A673 (cell line): ENCODE data around the gene RELN. TPM values are rescaled to one million over a fixed set of nuclear protein-coding genes. Genes with fewer than 3 reads are reported as not detected.
"Not testable (repeated sequence)": the region's sequence is repeated elsewhere in the genome, so short reads cannot be mapped to it uniquely, and the experiment has no call there.

ENCODE experiments used
- BruUV-seq: library from RNA; stranded (reverse); fragments of 400-500 nt; replicated peaks from 2 replicates; lab custom pipeline; 2021; lab: Mats Ljungman, UMichigan
- CTCF ChIA-PET: fragments of 300-600 bp; sonication (Branson Sonifier 250); formaldehyde crosslinking; loops from one replicate; lab custom pipeline; 2022; ENCODE audit warnings: antibody characterized with exemption; lab: Charles Lee
- POLR2A ChIA-PET: fragments of 300-600 bp; sonication (Branson Sonifier 250); formaldehyde crosslinking; loops from one replicate; lab custom pipeline; 2022; ENCODE audit warnings: antibody characterized with exemption; ENCODE audit not compliant: low non-redundant PET; lab: Charles Lee
- DNase-seq: peaks from one replicate; pipeline ENCODE4 v3.0.0-alpha.2; 2015; ENCODE audit warnings: low spot score
- H3K27ac ChIP-seq: fragments of 200-600 bp; sonication (generic); 2 replicates; pipeline ENCODE4 v1.5.1; 2016; ENCODE audit warnings: mixed run types, low read depth, mild to moderate bottlenecking, mixed read lengths, antibody characterized with exemption, low read length; ENCODE audit not compliant: poor library complexity, severe bottlenecking
- H3K27me3 ChIP-seq: fragments of 200-600 bp; sonication (generic); replicated peaks from 2 replicates; pipeline ENCODE4 v1.6.1; 2017; ENCODE audit warnings: mixed run types, low read depth, mild to moderate bottlenecking, mixed read lengths, antibody characterized with exemption, low read length; ENCODE audit not compliant: insufficient read depth, poor library complexity
- H3K36me3 ChIP-seq: fragments of 200-600 bp; sonication (generic); 2 replicates; pipeline ENCODE4 v1.6.1; 2016; ENCODE audit warnings: mixed run types, mild to moderate bottlenecking, mixed read lengths, antibody characterized with exemption, low read length; ENCODE audit not compliant: insufficient read depth, poor library complexity, severe bottlenecking
- H3K4me1 ChIP-seq: fragments of 200-600 bp; sonication (generic); 2 replicates; pipeline ENCODE4 v1.6.1; 2017; ENCODE audit warnings: mixed run types, mild to moderate bottlenecking, mixed read lengths, antibody characterized with exemption, low read length; ENCODE audit not compliant: insufficient read depth, poor library complexity, severe bottlenecking
- H3K4me3 ChIP-seq: fragments of 200-600 bp; sonication (generic); 2 replicates; pipeline ENCODE4 v1.5.1; 2016; ENCODE audit warnings: low read depth, mixed run types, mild to moderate bottlenecking, mixed read lengths, low read length; ENCODE audit not compliant: poor library complexity, severe bottlenecking
- H3K9me3 ChIP-seq: fragments of 200-600 bp; sonication (generic); 2 replicates; pipeline ENCODE4 v1.6.1; 2016; ENCODE audit warnings: mixed run types, low read depth, mild to moderate bottlenecking, mixed read lengths, antibody characterized with exemption, low read length; ENCODE audit not compliant: poor library complexity, severe bottlenecking
- EZH2 ChIP-seq: fragments of 200-600 bp; sonication (generic); IDR thresholded peaks from 2 replicates; pipeline ENCODE4 v1.6.1; 2017; ENCODE audit warnings: borderline replicate concordance, low read depth, mild to moderate bottlenecking, mixed read lengths, antibody characterized with exemption, low read length; ENCODE audit not compliant: poor library complexity, severe bottlenecking
- intact Hi-C: fragments of 100-400 bp; cut with micrococcal nuclease; formaldehyde crosslinking; loops from one replicate; pipeline ENCODE4 v1.10.0; 2022; ENCODE audit not compliant: unreplicated experiment
- total RNA-seq: library from RNA; stranded (reverse); gene quantifications from 2 replicates; pipeline ENCODE4 v1.2.3, GENCODE V29; 2021
- TF ChIP-seq, protein P1 (sequence below): fragments of 300-800, 200-600 bp; sonication (generic); conservative IDR thresholded peaks from 2 replicates; pipeline ENCODE4 v1.5.1; 2017; ENCODE audit warnings: low read depth, mild to moderate bottlenecking, antibody characterized with exemption, low read length, moderate library complexity, mixed read lengths

The RELN gene
- total RNA-seq, 1 experiment from 2014 or later = not detected

DNA sequence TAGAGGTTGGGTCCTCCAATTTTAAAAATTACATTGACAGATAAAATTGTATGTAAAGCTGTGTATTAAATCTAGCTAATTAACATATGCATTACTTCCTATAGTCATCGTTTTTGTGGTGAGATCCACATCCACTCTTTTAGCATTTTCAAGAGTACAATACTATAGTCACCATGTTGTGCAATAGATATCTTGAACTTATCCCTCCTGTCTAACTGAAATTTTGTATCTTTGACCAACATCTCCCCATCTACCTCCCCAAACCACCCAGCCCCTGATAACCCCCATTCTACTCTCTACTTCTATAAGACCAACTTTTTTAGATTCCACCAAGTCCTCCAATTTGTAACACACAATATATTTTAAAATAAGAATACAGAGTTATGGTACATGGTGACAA is 208.0 kb downstream of the RELN start:
- no peaks in the 10 kb centered on the region for H3K9me3 ChIP-seq
- CTCF ChIA-PET = no interaction called here
- no peak for TF ChIP-seq EZH2
- TF ChIP-seq, protein P1, sequence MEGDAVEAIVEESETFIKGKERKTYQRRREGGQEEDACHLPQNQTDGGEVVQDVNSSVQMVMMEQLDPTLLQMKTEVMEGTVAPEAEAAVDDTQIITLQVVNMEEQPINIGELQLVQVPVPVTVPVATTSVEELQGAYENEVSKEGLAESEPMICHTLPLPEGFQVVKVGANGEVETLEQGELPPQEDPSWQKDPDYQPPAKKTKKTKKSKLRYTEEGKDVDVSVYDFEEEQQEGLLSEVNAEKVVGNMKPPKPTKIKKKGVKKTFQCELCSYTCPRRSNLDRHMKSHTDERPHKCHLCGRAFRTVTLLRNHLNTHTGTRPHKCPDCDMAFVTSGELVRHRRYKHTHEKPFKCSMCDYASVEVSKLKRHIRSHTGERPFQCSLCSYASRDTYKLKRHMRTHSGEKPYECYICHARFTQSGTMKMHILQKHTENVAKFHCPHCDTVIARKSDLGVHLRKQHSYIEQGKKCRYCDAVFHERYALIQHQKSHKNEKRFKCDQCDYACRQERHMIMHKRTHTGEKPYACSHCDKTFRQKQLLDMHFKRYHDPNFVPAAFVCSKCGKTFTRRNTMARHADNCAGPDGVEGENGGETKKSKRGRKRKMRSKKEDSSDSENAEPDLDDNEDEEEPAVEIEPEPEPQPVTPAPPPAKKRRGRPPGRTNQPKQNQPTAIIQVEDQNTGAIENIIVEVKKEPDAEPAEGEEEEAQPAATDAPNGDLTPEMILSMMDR = no peak
- intact Hi-C loops = no loop called here
- POLR2A ChIA-PET = no interaction called here
- H3K36me3 ChIP-seq = no peaks in the 10 kb centered on the region
- H3K27me3 ChIP-seq = peaks cover 30% of the 10 kb centered on the region
- no peak for DNase-seq
- H3K4me1 ChIP-seq = peaks cover 4% of the 10 kb centered on the region
- BruUV-seq = no TSS peak
- no peak overlapping the region for H3K4me3 ChIP-seq
- H3K27ac ChIP-seq = no peak overlapping the region

DNA sequence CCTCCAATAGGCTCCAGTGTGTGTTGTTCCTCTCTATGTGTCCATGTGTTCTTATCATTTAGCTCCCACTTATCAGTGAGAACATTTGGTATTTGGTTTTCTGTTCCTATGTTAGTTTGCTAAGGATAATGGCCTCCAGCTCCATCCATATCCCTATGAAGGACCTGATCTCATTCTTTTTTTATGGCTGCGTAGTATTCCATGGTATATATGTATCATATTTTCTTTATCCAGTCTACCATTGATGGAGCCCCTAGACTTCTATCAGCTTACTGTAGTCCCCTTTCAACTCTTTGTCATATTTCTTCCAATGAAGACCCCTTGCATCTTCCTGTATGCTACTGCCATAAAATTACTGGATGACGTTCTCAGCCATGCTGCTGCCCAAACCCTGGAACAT is 208.9 kb downstream of the RELN start:
- intact Hi-C loops, BruUV-seq, CTCF ChIA-PET: not testable (repeated sequence)

DNA sequence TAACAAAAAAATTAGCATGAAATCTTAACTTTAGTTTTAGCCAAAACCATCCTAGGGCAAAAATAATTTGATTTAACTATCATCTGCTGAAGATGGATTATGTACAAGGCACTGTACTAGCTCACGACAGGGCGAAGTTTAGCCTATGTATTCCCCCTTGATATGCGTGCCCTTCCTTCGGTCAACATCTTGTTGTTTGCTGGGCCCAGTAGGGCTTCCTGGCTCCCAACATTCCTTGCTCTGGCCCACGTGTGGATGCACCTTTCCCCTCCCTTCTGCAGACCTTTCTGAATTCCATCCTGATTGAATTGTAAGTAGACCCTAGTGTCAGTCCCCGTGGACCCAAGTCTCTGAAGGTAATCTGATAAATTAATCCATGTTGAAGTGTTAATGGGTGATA is 212.0 kb downstream of the RELN start:
- no TSS peak for BruUV-seq
- Histone ChIP-seq H3K27ac (no peak overlapping the region), H3K4me3 (no peak overlapping the region), H3K9me3 (no peaks in the 10 kb centered on the region), H3K4me1 (peaks cover 4% of the 10 kb centered on the region), H3K27me3 (peaks cover 22% of the 10 kb centered on the region), H3K36me3 (no peaks in the 10 kb centered on the region)
- TF ChIP-seq, protein P1 = no peak
- TF ChIP-seq EZH2 = no peak
- ChIA-PET CTCF (no interaction called here), POLR2A (interaction anchor here (0.6 kb wide), 1 partner anchor 172 kb away, joined by 4 read pairs; no protein-coding TSS in a partner anchor)
- DNase-seq = no peak
- intact Hi-C loops = no loop called here

More for the DNA sequence above, 208.9 kb downstream of the RELN start:
- H3K36me3 ChIP-seq, DNase-seq, H3K27ac ChIP-seq, H3K4me1 ChIP-seq, H3K4me3 ChIP-seq, POLR2A ChIA-PET, H3K9me3 ChIP-seq: not testable (repeated sequence)
- H3K27me3 ChIP-seq = peaks cover 35% of the 10 kb centered on the region

DNA sequence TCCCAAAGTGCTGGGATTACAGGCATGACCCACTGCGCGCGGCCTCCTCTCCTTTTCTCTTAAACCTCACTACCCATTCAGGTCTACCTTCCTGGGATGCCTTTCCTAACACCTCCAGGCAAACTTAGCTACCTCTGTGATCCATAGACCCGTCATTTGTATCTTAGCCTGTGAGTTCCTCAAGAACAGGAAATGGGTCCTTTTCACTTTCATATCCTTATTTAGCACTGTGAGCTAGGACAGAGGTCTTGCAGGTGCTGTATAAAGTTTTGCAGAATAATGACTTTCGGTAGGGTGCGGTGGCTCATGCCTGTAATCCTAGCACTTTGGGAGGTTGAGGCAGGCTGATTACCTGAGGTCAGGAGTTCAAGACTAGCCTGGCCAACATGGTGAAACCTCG is 215.7 kb downstream of the RELN start:
- BruUV-seq = no TSS peak
- no peaks in the 10 kb centered on the region for H3K4me1 ChIP-seq
- TF ChIP-seq, protein P1 = no peak
- TF ChIP-seq EZH2 = no peak

More for the DNA sequence above, 215.7 kb downstream of the RELN start:
- intact Hi-C loops = no loop called here
- ChIA-PET CTCF (no interaction called here), POLR2A (no interaction called here)
- no peak overlapping the region for H3K27ac ChIP-seq
- H3K36me3 ChIP-seq = no peaks in the 10 kb centered on the region
- no peak overlapping the region for H3K4me3 ChIP-seq
- H3K9me3 ChIP-seq = no peaks in the 10 kb centered on the region
- peaks cover 18% of the 10 kb centered on the region for H3K27me3 ChIP-seq
- DNase-seq = no peak
